OCI-LY7 (cell line): ENCODE results near the gene ACRV1.

ENCODE experiments used
- CTCF ChIP-seq: fragments of 200-600 bp; sonication (generic); conservative IDR thresholded peaks from 2 replicates; pipeline ENCODE4 v1.5.1; 2014; ENCODE audit warnings: mild to moderate bottlenecking, antibody characterized with exemption, low read length, moderate library complexity, mixed read lengths
- EZH2phosphoT487 ChIP-seq: fragments of 200-600 bp; sonication (generic); IDR thresholded peaks from 2 replicates; pipeline ENCODE4 v1.6.1; 2018; ENCODE audit warnings: low read depth, borderline replicate concordance, mild to moderate bottlenecking, mixed run types, antibody characterized with exemption, low read length, moderate library complexity, mixed read lengths

- TF ChIP-seq CTCF (0 out of 2 replicates have a peak, but pooled peaks have one; percentile 5), EZH2phosphoT487 (no peak)
Observed at GRCh38 chr11:125701858-125702621, 21.4 kb upstream of the ACRV1 start.
